Activated CD4-positive, alpha-beta T cell treated with anti-CD3 and anti-CD28 coated beads, Interleukin-2, Interleukin-4, amounts not matched to agents 100 ng/mL and 50 ng/mL, durations not matched to agents 16 hours and 8 hours (primary cell): ENCODE data around the gene PISD.
A peak's percentile ranks its signal among the peaks of the same experiment; 100 is the strongest.
"Not testable (repeated sequence)": the region's sequence is repeated elsewhere in the genome, so short reads cannot be mapped to it uniquely, and the experiment has no call there.

Experiments
- DNase-seq: peaks from one replicate; pipeline ENCODE4 v3.0.0-alpha.2; 2020; ENCODE audit warnings: low spot score

The PISD gene

DNA sequence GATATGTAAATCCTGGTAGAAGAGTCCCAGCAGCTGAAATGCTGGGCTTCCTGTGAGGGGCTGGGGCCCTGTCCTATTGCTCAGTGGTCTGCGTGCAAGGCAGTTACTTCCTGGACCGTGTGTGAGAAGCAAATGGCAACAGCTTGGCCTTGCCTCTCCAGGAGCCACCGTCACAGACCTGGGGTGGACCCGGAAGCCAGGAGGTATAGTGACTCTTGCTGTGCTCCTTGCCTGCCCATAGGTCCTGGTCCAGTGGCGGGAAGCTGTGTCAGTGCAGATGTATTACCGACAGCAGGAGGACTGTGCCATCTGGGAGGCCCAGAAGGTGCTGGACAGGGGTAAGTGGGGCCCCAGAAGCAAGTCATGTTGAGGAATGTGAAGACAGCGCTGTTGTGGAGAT lies 54.3 kb downstream of the PISD start:
- DNase-seq = no peak

- no peak for DNase-seq
Observed at GRCh38 chr22:31605851-31606585, 56.0 kb downstream of the PISD start.

DNA sequence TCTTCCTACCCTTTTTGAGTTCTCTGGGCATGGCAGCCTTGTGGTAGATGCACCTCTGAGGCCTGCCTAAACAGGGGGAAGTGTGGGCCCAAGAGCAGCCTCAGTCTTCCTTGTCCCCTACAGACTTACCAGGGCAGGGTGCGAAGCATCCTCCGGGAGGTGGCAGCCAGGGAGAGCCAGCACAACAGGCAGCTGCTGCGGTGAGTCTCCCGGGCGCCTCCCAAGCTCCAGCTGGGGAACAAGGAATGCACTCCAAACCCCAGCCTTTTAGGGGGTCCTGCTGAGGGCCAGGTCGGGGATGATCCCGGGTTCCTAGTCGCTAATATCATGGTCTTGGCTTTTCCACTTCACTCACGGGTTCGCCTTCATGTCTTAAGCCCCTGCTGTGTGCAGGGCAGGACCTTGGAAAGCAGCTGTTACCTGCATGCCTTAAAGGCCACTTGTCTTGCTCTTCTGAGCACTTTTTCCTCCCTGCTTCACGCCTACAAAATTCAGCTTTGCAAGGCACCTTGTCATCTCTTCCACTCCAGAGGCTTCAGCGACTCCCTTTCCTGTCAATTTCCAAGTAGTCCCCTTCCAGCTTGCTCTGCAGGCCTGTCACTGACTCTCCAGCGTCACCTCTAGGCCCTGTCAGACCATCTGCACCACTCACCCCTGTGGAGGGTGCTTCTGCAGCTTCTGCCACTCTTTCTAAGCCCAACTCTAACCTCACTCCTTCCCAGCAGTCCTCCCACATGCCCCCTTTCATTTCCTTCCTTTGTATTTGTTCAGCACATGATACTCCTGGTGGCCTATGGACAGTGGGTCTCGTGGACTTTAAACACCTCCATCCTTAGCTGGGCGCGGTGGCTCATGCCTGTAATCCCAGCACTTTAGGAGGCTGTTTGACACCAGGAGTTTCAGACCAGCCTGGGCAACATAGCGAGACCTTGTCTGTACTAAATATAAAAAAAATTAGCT lies 57.0 kb downstream of the PISD start:
- no peak for DNase-seq

GRCh38 chr22:31604137-31604705 lies 57.8 kb downstream of the PISD start:
- DNase-seq = no peak

GRCh38 chr22:31603574-31603973 lies 58.4 kb downstream of the PISD start:
- DNase-seq = no peak

GRCh38 chr22:31603081-31603525 lies 58.9 kb downstream of the PISD start:
- no peak for DNase-seq

GRCh38 chr22:31602259-31602952 lies 59.6 kb downstream of the PISD start:
- DNase-seq = no peak

DNA sequence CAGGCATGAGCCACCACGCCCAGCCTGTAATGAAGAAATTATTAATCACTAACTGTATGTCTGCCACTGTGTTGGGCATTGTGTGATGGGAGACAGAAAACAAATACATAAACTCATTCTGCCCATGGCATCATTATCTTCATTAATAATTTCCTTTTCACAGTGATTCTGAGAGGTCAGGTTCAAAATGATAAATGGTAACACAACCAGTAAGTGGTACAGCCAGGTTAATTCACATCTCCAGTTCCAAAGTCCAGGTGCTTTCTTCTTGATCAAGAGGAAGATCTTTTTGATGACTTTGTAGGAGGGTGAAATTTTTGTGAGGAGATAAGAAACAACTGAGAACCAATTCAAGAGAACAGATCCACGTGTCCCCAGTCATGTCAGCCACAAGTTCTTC lies 66.7 kb downstream of the PISD start:
- no peak for DNase-seq

DNA sequence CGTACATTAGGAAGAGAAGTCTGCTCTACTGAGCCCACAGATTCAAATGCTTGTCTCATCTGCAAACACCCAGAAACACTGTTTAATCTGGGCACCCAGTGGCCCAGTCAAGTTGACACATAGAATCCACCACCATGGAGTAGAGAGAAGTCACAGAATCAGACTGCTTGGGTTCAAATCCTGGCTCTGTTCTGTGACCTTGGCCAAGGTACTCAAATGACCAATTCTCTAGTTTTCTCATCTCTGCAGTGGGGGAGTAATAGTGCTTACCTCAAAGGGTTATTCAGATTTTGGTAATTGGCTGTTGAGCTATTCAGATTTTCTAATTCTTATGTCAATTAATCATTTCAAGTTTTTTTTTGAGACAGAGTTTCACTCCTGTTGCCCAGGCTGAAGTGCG lies 71.9 kb downstream of the PISD start:
- not testable (repeated sequence) for DNase-seq

GRCh38 chr22:31588970-31589675 lies 72.9 kb downstream of the PISD start:
- no peak for DNase-seq

- DNase-seq = no peak
Observed at GRCh38 chr22:31586137-31586920, 75.7 kb downstream of the PISD start.

DNA sequence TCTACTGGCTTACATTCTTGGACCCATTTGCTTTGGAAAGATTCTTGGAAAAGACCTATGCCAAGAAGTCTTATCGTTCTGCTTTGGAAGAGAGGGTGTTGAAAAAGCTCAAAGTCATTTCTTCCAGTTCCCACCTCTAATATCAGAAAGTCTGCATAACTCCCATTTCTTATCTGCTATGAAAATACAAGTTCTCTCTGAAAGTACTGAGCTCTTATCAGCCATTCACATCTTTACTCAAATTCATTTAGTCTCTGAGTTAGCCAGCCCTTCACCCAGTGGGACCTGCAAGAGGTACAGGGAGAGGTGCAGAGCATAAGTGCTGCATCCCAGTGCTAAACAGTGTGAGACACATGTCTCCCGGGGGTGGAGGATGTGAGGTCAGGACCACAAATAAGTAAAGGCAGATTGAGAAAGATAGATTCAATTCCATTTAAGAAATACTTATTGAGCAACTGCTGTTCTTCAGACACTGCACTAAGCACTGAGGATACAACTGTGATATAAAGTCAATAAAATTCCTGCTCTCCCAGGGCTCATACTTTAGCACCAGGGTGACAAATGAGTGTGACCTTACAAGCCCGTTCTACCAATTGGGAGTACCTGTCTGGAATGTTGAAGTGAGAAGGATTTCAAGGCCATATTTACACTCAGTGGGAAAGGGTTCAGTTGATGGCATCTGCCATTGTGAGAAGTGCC lies 76.7 kb downstream of the PISD start:
- peak; percentile 58 for DNase-seq

GRCh38 chr22:31584804-31585160 lies 77.2 kb downstream of the PISD start:
- peak; percentile 11 for DNase-seq

DNA sequence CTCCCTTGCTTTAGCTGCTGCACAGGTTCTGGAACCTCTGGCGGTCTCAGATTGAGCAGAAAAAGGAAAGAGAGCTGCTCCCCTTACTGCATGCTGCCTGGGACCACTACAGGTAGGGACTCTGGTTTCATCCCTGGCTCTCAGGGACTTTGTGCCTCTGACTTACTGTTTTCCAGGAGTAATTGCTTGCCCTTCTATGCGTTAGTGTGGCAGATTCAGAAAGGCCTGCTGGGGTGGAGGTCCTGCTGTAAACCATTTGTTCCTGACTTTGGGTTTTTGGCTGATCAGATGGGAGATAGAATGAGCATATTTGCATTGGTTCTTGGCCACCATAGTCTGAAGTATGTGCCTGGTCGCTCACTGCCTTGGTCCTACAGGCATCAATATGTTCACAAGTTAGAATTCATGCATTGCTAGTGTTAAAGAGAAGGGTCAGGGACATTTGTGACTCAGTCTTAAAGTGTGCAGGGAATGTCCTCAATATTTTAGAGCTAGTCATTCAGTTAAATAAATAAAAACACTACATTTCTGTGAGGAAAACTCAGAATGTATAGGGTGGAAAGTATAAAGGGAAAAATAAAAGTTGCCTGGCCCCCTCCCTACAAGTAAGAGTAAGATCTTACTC lies 78.0 kb downstream of the PISD start:
- no peak for DNase-seq

GRCh38 chr22:31579835-31580242 lies 82.2 kb downstream of the PISD start:
- no peak for DNase-seq

GRCh38 chr22:31578171-31578570 lies 83.8 kb downstream of the PISD start:
- no peak for DNase-seq

GRCh38 chr22:31577711-31578110 lies 84.3 kb downstream of the PISD start:
- DNase-seq = no peak

- DNase-seq = no peak
Observed at GRCh38 chr22:31575190-31575589, 86.8 kb downstream of the PISD start.

- DNase-seq = no peak
Observed at GRCh38 chr22:31574055-31574670, 87.9 kb downstream of the PISD start.
